IMR-90 (cell line): Measurements from ENCODE around the gene BLNK. TPM values are rescaled to one million over a fixed set of nuclear protein-coding genes. Genes with fewer than 3 reads are reported as not detected.

Experiments used
- ATAC-seq: fragments of 200-7000 bp; cut with Tn5 transposase; 2 replicates; pipeline ENCODE4 v1.9.1; 2020; ENCODE audit warnings: low read depth, mild to moderate bottlenecking, moderate library complexity
- BruUV-seq: library from RNA; stranded (reverse); fragments of 400-500 nt; replicated peaks from 2 replicates; lab custom pipeline; 2021; lab: Mats Ljungman, UMichigan
- CTCF ChIA-PET: fragments of 300-600 bp; formaldehyde crosslinking; extraction: SDS; loops from one replicate; lab custom pipeline; 2021; ENCODE audit warnings: antibody characterized with exemption; lab: Yijun Ruan, JAX
- POLR2A ChIA-PET: fragments of 300-600 bp; sonication (Branson Sonifier 250); formaldehyde crosslinking; loops from one replicate; lab custom pipeline; 2022; ENCODE audit warnings: antibody characterized with exemption; ENCODE audit not compliant: unreplicated experiment; lab: Charles Lee
- DNase-seq: peaks from one replicate; pipeline ENCODE4 v3.0.0; 2013
- H2AFZ ChIP-seq: replicated peaks from 2 replicates; pipeline ENCODE3; 2013; ENCODE audit warnings: low read length, mild to moderate bottlenecking; ENCODE audit not compliant: poor library complexity
- H2AK5ac ChIP-seq: 2 replicates; pipeline ENCODE4 v1.6.1; 2013; ENCODE audit warnings: low read depth, low read length, inconsistent platforms
- H2AK9ac ChIP-seq: replicated peaks from 2 replicates; pipeline ENCODE3; 2013; ENCODE audit warnings: mild to moderate bottlenecking, low read depth, low read length, moderate library complexity; ENCODE audit not compliant: poor library complexity
- H2BK120ac ChIP-seq: 2 replicates; pipeline ENCODE4 v1.6.1; 2013; ENCODE audit warnings: low read depth, low read length, inconsistent platforms
- H2BK15ac ChIP-seq: 3 replicates; pipeline ENCODE4 v1.6.1; 2013; ENCODE audit warnings: low read depth, low read length, inconsistent platforms
- H2BK20ac ChIP-seq: 2 replicates; pipeline ENCODE4 v1.6.1; 2013; ENCODE audit warnings: low read depth, mild to moderate bottlenecking, inconsistent platforms, low read length, moderate library complexity
- H2BK5ac ChIP-seq: 2 replicates; pipeline ENCODE4 v1.6.1; 2013; ENCODE audit warnings: mild to moderate bottlenecking, low read depth, low read length, inconsistent platforms; ENCODE audit not compliant: poor library complexity, severe bottlenecking
- H3K14ac ChIP-seq: replicated peaks from 2 replicates; pipeline ENCODE4 v1.6.1; 2013; ENCODE audit warnings: low read depth, low read length, inconsistent platforms
- H3K18ac ChIP-seq: 2 replicates; pipeline ENCODE4 v1.6.1; 2013; ENCODE audit warnings: low read depth, low read length, control low read depth
- H3K23ac ChIP-seq: 2 replicates; pipeline ENCODE4 v1.6.1; 2013; ENCODE audit warnings: low read depth, low read length, inconsistent platforms
- H3K27ac ChIP-seq: 2 replicates; pipeline ENCODE4 v1.5.1; 2013; ENCODE audit warnings: mild to moderate bottlenecking, control low read depth, low read length; ENCODE audit not compliant: insufficient read depth
- H3K27me3 ChIP-seq: 2 replicates; pipeline ENCODE4 v1.6.1; 2013; ENCODE audit warnings: low read length; ENCODE audit not compliant: control insufficient read depth, insufficient read depth
- H3K36me3 ChIP-seq: 2 replicates; pipeline ENCODE4 v1.6.1; 2013; ENCODE audit warnings: low read length, mixed read lengths; ENCODE audit not compliant: control insufficient read depth, insufficient read depth
- H3K4ac ChIP-seq: 2 replicates; pipeline ENCODE4 v1.6.1; 2013; ENCODE audit warnings: low read depth, low read length, inconsistent platforms
- H3K4me1 ChIP-seq: 2 replicates; pipeline ENCODE4 v1.6.1; 2013; ENCODE audit warnings: low read length, mixed read lengths; ENCODE audit not compliant: control insufficient read depth, insufficient read depth
- H3K4me2 ChIP-seq: 2 replicates; pipeline ENCODE4 v1.6.1; 2013; ENCODE audit warnings: low read depth, mild to moderate bottlenecking, control low read depth, low read length, moderate library complexity
- H3K4me3 ChIP-seq: 2 replicates; pipeline ENCODE4 v1.5.1; 2013; ENCODE audit warnings: low read depth, mild to moderate bottlenecking, control low read depth, low read length, moderate library complexity; ENCODE audit not compliant: insufficient read depth
- H3K56ac ChIP-seq: 2 replicates; pipeline ENCODE4 v1.6.1; 2013; ENCODE audit warnings: low read length, inconsistent platforms; ENCODE audit not compliant: insufficient read depth; ENCODE audit errors: extremely low read depth
- H3K79me1 ChIP-seq, 2 experiments: 2 replicates each; pipeline ENCODE4 v1.6.1; 2013; ENCODE audit warnings: low read length in 2 of 2, inconsistent platforms in 1 of 2, low read depth in 1 of 2
- H3K9ac ChIP-seq: 2 replicates; pipeline ENCODE4 v1.6.1; 2013; ENCODE audit warnings: low read depth, low read length, control low read depth
- H3K9me1 ChIP-seq: 2 replicates; pipeline ENCODE4 v1.6.1; 2013; ENCODE audit warnings: low read length, inconsistent platforms; ENCODE audit not compliant: insufficient read depth
- H3K9me3 ChIP-seq: 2 replicates; pipeline ENCODE4 v1.6.1; 2013; ENCODE audit warnings: low read length; ENCODE audit not compliant: control insufficient read depth, insufficient read depth
- H4K20me1 ChIP-seq: 2 replicates; pipeline ENCODE4 v1.6.1; 2013; ENCODE audit warnings: low read length, inconsistent platforms; ENCODE audit not compliant: insufficient read depth
- H4K5ac ChIP-seq: 2 replicates; pipeline ENCODE4 v1.6.1; 2013; ENCODE audit warnings: mild to moderate bottlenecking, low read depth, low read length, control low read depth
- H4K8ac ChIP-seq, 2 experiments: 2 replicates each; pipeline ENCODE4 v1.6.1; 2013; ENCODE audit warnings: low read depth in 2 of 2, low read length in 2 of 2, control low read depth in 1 of 2, inconsistent platforms in 1 of 2
- H4K91ac ChIP-seq: 2 replicates; pipeline ENCODE4 v1.6.1; 2013; ENCODE audit warnings: low read depth, low read length, inconsistent platforms; ENCODE audit not compliant: insufficient read depth
- BHLHE40 ChIP-seq: fragments of 150-350 bp; IDR thresholded peaks from 2 replicates; pipeline ENCODE4 v1.6.1; 2016; ENCODE audit warnings: mild to moderate bottlenecking, low read depth, low read length
- CEBPB ChIP-seq: IDR thresholded peaks from 2 replicates; pipeline ENCODE4 v1.6.1; 2012; ENCODE audit warnings: low read depth, low read length, improper control_type of control experiment
- CHD1 ChIP-seq: IDR thresholded peaks from 2 replicates; pipeline ENCODE4 v1.6.1; 2012; ENCODE audit warnings: low read depth, low read length, improper control_type of control experiment
- MAFK ChIP-seq: IDR thresholded peaks from 2 replicates; pipeline ENCODE4 v1.6.1; 2012; ENCODE audit warnings: low read depth, low read length, improper control_type of control experiment
- MAZ ChIP-seq: IDR thresholded peaks from 2 replicates; pipeline ENCODE4 v1.6.1; 2012; ENCODE audit warnings: low read depth, mild to moderate bottlenecking, low read length, improper control_type of control experiment, moderate library complexity, borderline replicate concordance
- MXI1 ChIP-seq: IDR thresholded peaks from 2 replicates; pipeline ENCODE4 v1.6.1; 2012; ENCODE audit warnings: low read depth, mild to moderate bottlenecking, low read length, moderate library complexity, borderline replicate concordance
- NFE2L2 ChIP-seq: fragments of 150-350 bp; IDR thresholded peaks from 2 replicates; pipeline ENCODE4 v1.6.1; 2016; ENCODE audit warnings: low read depth, mild to moderate bottlenecking, low read length
- POLR2A ChIP-seq: IDR thresholded peaks from 2 replicates; pipeline ENCODE4 v1.6.1; 2012; ENCODE audit warnings: mild to moderate bottlenecking, low read depth, low read length
- RAD21 ChIP-seq: IDR thresholded peaks from 2 replicates; pipeline ENCODE4 v1.6.1; 2012; ENCODE audit warnings: low read length, improper control_type of control experiment
- RCOR1 ChIP-seq: IDR thresholded peaks from 2 replicates; pipeline ENCODE4 v1.6.1; 2012; ENCODE audit warnings: mild to moderate bottlenecking, low read length, improper control_type of control experiment; ENCODE audit not compliant: insufficient replicate concordance
- RFX5 ChIP-seq: IDR thresholded peaks from 2 replicates; pipeline ENCODE4 v1.8.0; 2012; ENCODE audit warnings: low read depth, mild to moderate bottlenecking, low read length, moderate library complexity
- WGBS, 2 experiments: methylation state at CpG; one replicate each; pipeline versions ENCODE4 v1.1.5 to v1.1.7; 2013; ENCODE audit warnings: missing lambda C conversion rate in 2 of 2; ENCODE audit not compliant: insufficient read length in 1 of 2; ENCODE audit errors: extremely low coverage in 2 of 2; 5-methylcytosine and 5-hydroxymethylcytosine counted together
- dilution Hi-C: fragments of 300-500 bp; cut with HindIII; formaldehyde crosslinking; loops from one replicate; pipeline ENCODE4 v1.14.3; 2018; ENCODE audit warnings: low sequenced_read_pairs; ENCODE audit not compliant: unreplicated experiment
- in situ Hi-C: fragments of 300-500 bp; cut with MboI; formaldehyde crosslinking; loops from 3 replicates; pipeline ENCODE4 v1.14.3; 2019; ENCODE audit warnings: low sequenced_read_pairs, inconsistent platforms, mixed read lengths
- intact Hi-C: fragments of 100-400 bp; cut with micrococcal nuclease; formaldehyde crosslinking; loops from 2 replicates; pipeline ENCODE4 v1.10.0; 2022
- polyA plus RNA-seq, 3 experiments: library from polyadenylated mRNA; depleted of rRNA; stranded (reverse); fragments of >200 nt; gene quantifications; 2 replicates each; pipeline ENCODE4 v1.2.3, GENCODE V29; 2012; ENCODE audit warnings: low replicate concordance in 1 of 3
- total RNA-seq: library from RNA; depleted of rRNA; stranded (reverse); fragments of >200 nt; gene quantifications from 2 replicates; pipeline ENCODE4 v1.2.3, GENCODE V29; 2012
- TF ChIP-seq, protein P1 (sequence below): conservative IDR thresholded peaks from 2 replicates; pipeline ENCODE4 v1.5.1; 2012; ENCODE audit warnings: mild to moderate bottlenecking, low read depth, low read length, improper control_type of control experiment
- TF ChIP-seq, protein P2 (sequence below): fragments of 150-350 bp; IDR thresholded peaks from 2 replicates; pipeline ENCODE4 v1.6.1; 2016; ENCODE audit warnings: low read depth, mild to moderate bottlenecking, low read length, moderate library complexity, borderline replicate concordance
- TF ChIP-seq, protein P3 (sequence below): fragments of 150-350 bp; IDR thresholded peaks from 2 replicates; pipeline ENCODE4 v1.6.1; 2017; ENCODE audit warnings: mild to moderate bottlenecking, antibody characterized with exemption, low read length, low read depth

Gene BLNK
- total and polyA plus RNA-seq, 2 of the 4 experiments (the other 2 are of a cell fraction) = not detected

DNA sequence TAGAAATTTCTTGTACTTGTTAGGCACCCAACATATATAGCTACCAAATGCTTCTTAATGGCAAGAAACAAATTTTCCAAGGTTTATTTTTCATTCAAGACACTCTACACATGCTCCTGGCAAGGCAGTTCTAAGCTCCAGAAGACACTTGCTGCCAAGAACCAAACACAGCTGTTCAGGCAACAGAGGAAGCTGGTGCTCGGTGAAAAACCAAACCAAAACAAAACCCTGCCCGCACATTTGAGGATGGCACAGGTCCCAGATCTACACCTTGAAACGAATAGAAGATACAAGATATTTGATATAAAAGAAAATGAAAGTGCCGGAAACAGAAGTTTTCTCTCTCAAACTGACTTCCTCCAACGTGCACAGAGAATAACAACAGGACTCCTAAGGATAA, 28.0 kb upstream of the BLNK start:
- no peaks in the 10 kb centered on the region for H3K79me1 ChIP-seq
- H2AK5ac ChIP-seq = no peak overlapping the region
- no peak overlapping the region for H2BK5ac ChIP-seq
- no peak overlapping the region for H3K56ac ChIP-seq
- BruUV-seq = no TSS peak
- no peak for ATAC-seq
- dilution Hi-C loops = no loop called here
- in situ Hi-C loops = loop anchor here (5.0 kb wide), 1 partner anchor 277 kb away; no protein-coding TSS in a partner anchor
- no peak overlapping the region for H4K8ac ChIP-seq
- no peak overlapping the region for H2BK120ac ChIP-seq
- no peak overlapping the region for H3K23ac ChIP-seq
- H3K4me2 ChIP-seq = no peak overlapping the region
- H3K14ac ChIP-seq = no peak overlapping the region
- no peak overlapping the region for H4K5ac ChIP-seq
- peaks cover 7% of the 10 kb centered on the region for H3K27me3 ChIP-seq
- no CpG with 5 or more reads among the region's 5 CpGs for WGBS, 2 experiments
- H3K9me1 ChIP-seq = no peaks in the 10 kb centered on the region
- no peak overlapping the region for H2AK9ac ChIP-seq
- no peak for DNase-seq
- TF ChIP-seq RCOR1 = no peak
- TF ChIP-seq MXI1 = no peak
- no peak for TF ChIP-seq POLR2A
- TF ChIP-seq, protein P1, sequence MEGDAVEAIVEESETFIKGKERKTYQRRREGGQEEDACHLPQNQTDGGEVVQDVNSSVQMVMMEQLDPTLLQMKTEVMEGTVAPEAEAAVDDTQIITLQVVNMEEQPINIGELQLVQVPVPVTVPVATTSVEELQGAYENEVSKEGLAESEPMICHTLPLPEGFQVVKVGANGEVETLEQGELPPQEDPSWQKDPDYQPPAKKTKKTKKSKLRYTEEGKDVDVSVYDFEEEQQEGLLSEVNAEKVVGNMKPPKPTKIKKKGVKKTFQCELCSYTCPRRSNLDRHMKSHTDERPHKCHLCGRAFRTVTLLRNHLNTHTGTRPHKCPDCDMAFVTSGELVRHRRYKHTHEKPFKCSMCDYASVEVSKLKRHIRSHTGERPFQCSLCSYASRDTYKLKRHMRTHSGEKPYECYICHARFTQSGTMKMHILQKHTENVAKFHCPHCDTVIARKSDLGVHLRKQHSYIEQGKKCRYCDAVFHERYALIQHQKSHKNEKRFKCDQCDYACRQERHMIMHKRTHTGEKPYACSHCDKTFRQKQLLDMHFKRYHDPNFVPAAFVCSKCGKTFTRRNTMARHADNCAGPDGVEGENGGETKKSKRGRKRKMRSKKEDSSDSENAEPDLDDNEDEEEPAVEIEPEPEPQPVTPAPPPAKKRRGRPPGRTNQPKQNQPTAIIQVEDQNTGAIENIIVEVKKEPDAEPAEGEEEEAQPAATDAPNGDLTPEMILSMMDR = no peak
- TF ChIP-seq, protein P2, sequence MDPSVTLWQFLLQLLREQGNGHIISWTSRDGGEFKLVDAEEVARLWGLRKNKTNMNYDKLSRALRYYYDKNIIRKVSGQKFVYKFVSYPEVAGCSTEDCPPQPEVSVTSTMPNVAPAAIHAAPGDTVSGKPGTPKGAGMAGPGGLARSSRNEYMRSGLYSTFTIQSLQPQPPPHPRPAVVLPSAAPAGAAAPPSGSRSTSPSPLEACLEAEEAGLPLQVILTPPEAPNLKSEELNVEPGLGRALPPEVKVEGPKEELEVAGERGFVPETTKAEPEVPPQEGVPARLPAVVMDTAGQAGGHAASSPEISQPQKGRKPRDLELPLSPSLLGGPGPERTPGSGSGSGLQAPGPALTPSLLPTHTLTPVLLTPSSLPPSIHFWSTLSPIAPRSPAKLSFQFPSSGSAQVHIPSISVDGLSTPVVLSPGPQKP = no peak
- TF ChIP-seq CHD1 = no peak
- no peak for TF ChIP-seq MAZ
- TF ChIP-seq MAFK = no peak
- no peak for TF ChIP-seq RFX5
- TF ChIP-seq BHLHE40 = no peak
- no peak for TF ChIP-seq RAD21
- TF ChIP-seq NFE2L2 = no peak
- TF ChIP-seq, protein P3, sequence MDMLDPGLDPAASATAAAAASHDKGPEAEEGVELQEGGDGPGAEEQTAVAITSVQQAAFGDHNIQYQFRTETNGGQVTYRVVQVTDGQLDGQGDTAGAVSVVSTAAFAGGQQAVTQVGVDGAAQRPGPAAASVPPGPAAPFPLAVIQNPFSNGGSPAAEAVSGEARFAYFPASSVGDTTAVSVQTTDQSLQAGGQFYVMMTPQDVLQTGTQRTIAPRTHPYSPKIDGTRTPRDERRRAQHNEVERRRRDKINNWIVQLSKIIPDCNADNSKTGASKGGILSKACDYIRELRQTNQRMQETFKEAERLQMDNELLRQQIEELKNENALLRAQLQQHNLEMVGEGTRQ = no peak
- no peak for TF ChIP-seq CEBPB
- H2AFZ ChIP-seq = no peak overlapping the region
- H3K9ac ChIP-seq = no peak overlapping the region
- no peak overlapping the region for H3K18ac ChIP-seq
- ChIA-PET POLR2A (no interaction called here), CTCF (interaction anchor here (0.6 kb wide), 1 partner anchor 38 kb away, joined by 7 read pairs; no protein-coding TSS in a partner anchor)
- no peaks in the 10 kb centered on the region for H3K36me3 ChIP-seq
- no peak overlapping the region for H3K27ac ChIP-seq
- H3K9me3 ChIP-seq = no peaks in the 10 kb centered on the region
- H2BK20ac ChIP-seq = no peak overlapping the region
- no peaks in the 10 kb centered on the region for H4K20me1 ChIP-seq
- no peaks in the 10 kb centered on the region for H3K4me1 ChIP-seq
- no peak overlapping the region for H3K4me3 ChIP-seq
- H2BK15ac ChIP-seq = no peak overlapping the region
- H3K4ac ChIP-seq = no peak overlapping the region
- no peak overlapping the region for H4K91ac ChIP-seq
- intact Hi-C loops = loop anchor here (10.0 kb wide), 1 partner anchor 605 kb away; the partner anchor contains the start of gene TCTN3
